B cell (primary cell): ENCODE measurements around the gene SMIM9. TPM values are rescaled to one million over a fixed set of nuclear protein-coding genes. Genes with fewer than 3 reads are reported as not detected.

Experiments
- ATAC-seq: fragments of 200-7000 bp; cut with Tn5 transposase; one replicate; pipeline ENCODE4 v1.10.0; 2021; ENCODE audit warnings: low read depth, mild to moderate bottlenecking, moderate number of reproducible peaks, moderate library complexity
- CTCF ChIA-PET: fragments of 350-600 bp; sonication (Branson Sonifier 250); formaldehyde crosslinking; loops from one replicate; lab custom pipeline; 2021; ENCODE audit warnings: antibody characterized with exemption, inconsistent platforms; lab: Charles Lee
- POLR2A ChIA-PET: fragments of 350-600 bp; sonication (Branson Sonifier 250); formaldehyde crosslinking; loops from one replicate; lab custom pipeline; 2021; ENCODE audit warnings: antibody characterized with exemption; lab: Charles Lee
- DNase-seq: peaks from one replicate; pipeline ENCODE4 v3.0.0; 2013
- H2AFZ ChIP-seq: 2 replicates; pipeline ENCODE4 v1.6.1; 2012; ENCODE audit warnings: mild to moderate bottlenecking, low read depth, low read length; ENCODE audit not compliant: insufficient read depth, poor library complexity, severe bottlenecking
- H3K27ac ChIP-seq, 2 donors: 1 replicate in 1 of 2; 2 replicates in 1 of 2; pipeline ENCODE4 v1.5.1; 2012 to 2013; ENCODE audit warnings: low read length in 2 of 2, mild to moderate bottlenecking in 2 of 2, moderate library complexity in 1 of 2
- H3K27me3 ChIP-seq, 4 experiments: fragments of 200-600 bp in 1 of 4; sonication (generic) in 1 of 4; replicated peaks in 1 of 4; 1 replicate in 2 of 4; 2 replicates in 2 of 4; pipeline versions ENCODE4 v1.6.1 to v1.7.0; 2013 to 2016; ENCODE audit warnings: low read length in 3 of 4, mild to moderate bottlenecking in 2 of 4, mixed read lengths in 1 of 4, moderate library complexity in 1 of 4; ENCODE audit not compliant: insufficient read depth in 4 of 4, control insufficient read depth in 3 of 4; ENCODE audit errors: control extremely low read depth in 1 of 4
- H3K36me3 ChIP-seq, 2 experiments: replicated peaks in 1 of 2; 1 replicate in 1 of 2; 2 replicates in 1 of 2; pipeline versions ENCODE4 v1.6.1 to v1.7.1; 2013; ENCODE audit warnings: low read length in 1 of 2; ENCODE audit not compliant: insufficient read depth in 2 of 2, control insufficient read depth in 1 of 2; ENCODE audit errors: control extremely low read depth in 1 of 2, extremely low read depth in 1 of 2
- H3K4me1 ChIP-seq, 2 donors: fragments of 200-600 bp in 1 of 2; sonication (generic) in 1 of 2; 1 replicate in 1 of 2; 2 replicates in 1 of 2; pipeline versions ENCODE4 v1.5.1 to v1.6.1; 2013 to 2017; ENCODE audit warnings: low read length in 2 of 2; ENCODE audit not compliant: control insufficient read depth in 2 of 2, insufficient read depth in 2 of 2
- H3K4me2 ChIP-seq: replicated peaks from 2 replicates; pipeline ENCODE3; 2012; ENCODE audit warnings: mild to moderate bottlenecking, low read depth, low read length; ENCODE audit not compliant: poor library complexity, severe bottlenecking
- H3K4me3 ChIP-seq, 5 experiments: fragments of 200-600 bp in 1 of 5; sonication (generic) in 1 of 5; 1 replicate in 3 of 5; 2 replicates in 2 of 5; pipeline versions ENCODE4 v1.5.1 to v1.7.0; 2011 to 2016; ENCODE audit warnings: low read length in 4 of 5, mild to moderate bottlenecking in 4 of 5, low read depth in 2 of 5, control low read depth in 1 of 5, moderate library complexity in 1 of 5; ENCODE audit not compliant: insufficient read depth in 1 of 5; ENCODE audit errors: control extremely low read depth in 1 of 5, extremely low read depth in 1 of 5
- H3K79me2 ChIP-seq: fragments of 200-600 bp; sonication (generic); one replicate; pipeline ENCODE4 v1.6.0; 2016; ENCODE audit warnings: low read length; ENCODE audit not compliant: control insufficient read depth, insufficient read depth
- H3K9ac ChIP-seq: fragments of 200-600 bp; sonication (generic); 2 replicates; pipeline ENCODE4 v1.6.1; 2017; ENCODE audit warnings: mild to moderate bottlenecking, low read length, moderate library complexity
- H3K9me3 ChIP-seq, 3 donors: one replicate each; pipeline versions ENCODE4 v1.6.1 to v1.7.1; 2013; ENCODE audit warnings: low read length in 2 of 3; ENCODE audit not compliant: control insufficient read depth in 2 of 3, insufficient read depth in 1 of 3; ENCODE audit errors: control extremely low read depth in 1 of 3
- H4K20me1 ChIP-seq: 2 replicates; pipeline ENCODE4 v1.6.0; 2012; ENCODE audit warnings: mild to moderate bottlenecking, low read length; ENCODE audit not compliant: insufficient read depth, control insufficient read depth, poor library complexity, severe bottlenecking
- H3K27ac Mint-ChIP-seq: one replicate; pipeline ENCODE4 v1.8.0; 2021; ENCODE audit warnings: mixed read lengths
- H3K27me3 Mint-ChIP-seq: one replicate; pipeline ENCODE4 v1.8.0; 2021; ENCODE audit warnings: mixed read lengths
- H3K4me1 Mint-ChIP-seq: one replicate; pipeline ENCODE4 v1.8.0; 2021; ENCODE audit warnings: mixed read lengths
- H3K4me3 Mint-ChIP-seq: one replicate; pipeline ENCODE4 v1.8.0; 2021; ENCODE audit warnings: mixed read lengths
- H3K9me3 Mint-ChIP-seq: one replicate; pipeline ENCODE4 v1.8.0; 2022; ENCODE audit warnings: mixed read lengths; ENCODE audit not compliant: insufficient read depth
- CTCF ChIP-seq: fragments of 200-600 bp; IDR thresholded peaks from one replicate; pipeline ENCODE4 v1.8.0; 2022; ENCODE audit warnings: antibody characterized with exemption, mild to moderate bottlenecking
- EZH2 ChIP-seq: IDR thresholded peaks from 2 replicates; pipeline ENCODE4 v1.6.1; 2012; ENCODE audit warnings: borderline replicate concordance, low read depth, mild to moderate bottlenecking, moderate library complexity, low read length; ENCODE audit not compliant: insufficient read depth, poor library complexity, severe bottlenecking
- WGBS: methylation state at CpG from one replicate; pipeline ENCODE4 v1.1.5; 2013; ENCODE audit warnings: missing lambda C conversion rate; ENCODE audit not compliant: insufficient coverage; 5-methylcytosine and 5-hydroxymethylcytosine counted together
- intact Hi-C: fragments of 100-400 bp; cut with micrococcal nuclease; formaldehyde crosslinking; loops from one replicate; pipeline ENCODE4 v1.10.0; 2022
- polyA plus RNA-seq: library from polyadenylated mRNA; depleted of rRNA; stranded (reverse); fragments of >200 nt; gene quantifications from 2 replicates; pipeline ENCODE4 v1.2.3, GENCODE V29; 2012
- total RNA-seq, 2 donors: library from RNA; stranded (reverse); fragments of 120-200 nt in 1 of 2; gene quantifications; 1 replicate in 1 of 2; 2 replicates in 1 of 2; pipeline versions ENCODE4 v1.2.3 to v1.2.4, GENCODE V29; 2013 to 2022

The SMIM9 gene
- total and polyA plus RNA-seq, 2 donors (not counting 1 experiment from before 2014, with no cell fraction given), result not detected

- Mint-ChIP-seq H3K27ac (no peak overlapping the region), H3K27me3 (no peaks in the 10 kb centered on the region), H3K9me3 (no peaks in the 10 kb centered on the region), H3K4me3 (no peak overlapping the region), H3K4me1 (peaks cover 13% of the 10 kb centered on the region)
- DNase-seq, result no peak
- no peaks in the 10 kb centered on the region for H3K9me3 ChIP-seq
- intact Hi-C loops, result no loop called here
- H3K9ac ChIP-seq, result no peak overlapping the region
- H3K79me2 ChIP-seq, result no peaks in the 10 kb centered on the region
- TF ChIP-seq CTCF (no peak), EZH2 (no peak)
- H3K4me2 ChIP-seq, result no peak overlapping the region
- CTCF ChIA-PET, result no interaction called here
- ATAC-seq, result no peak
- H3K27ac ChIP-seq, result no peak overlapping the region
- POLR2A ChIA-PET, result no interaction called here
- peaks cover 0 to 18% of the 10 kb centered on the region in 2 experiments for H3K36me3 ChIP-seq
- no peak overlapping the region for H3K4me3 ChIP-seq
- H4K20me1 ChIP-seq, result no peaks in the 10 kb centered on the region
- no peaks in the 10 kb centered on the region for H3K27me3 ChIP-seq
- H3K4me1 ChIP-seq, result peaks cover 0 to 5% of the 10 kb centered on the region in 2 donors
- WGBS, result no CpG with 5 or more reads among the region's 9 CpGs
- no peak overlapping the region for H2AFZ ChIP-seq
These were observed 53.5 kb downstream of the SMIM9 start for GRCh38 chrX:154780968-154781367.

DNA sequence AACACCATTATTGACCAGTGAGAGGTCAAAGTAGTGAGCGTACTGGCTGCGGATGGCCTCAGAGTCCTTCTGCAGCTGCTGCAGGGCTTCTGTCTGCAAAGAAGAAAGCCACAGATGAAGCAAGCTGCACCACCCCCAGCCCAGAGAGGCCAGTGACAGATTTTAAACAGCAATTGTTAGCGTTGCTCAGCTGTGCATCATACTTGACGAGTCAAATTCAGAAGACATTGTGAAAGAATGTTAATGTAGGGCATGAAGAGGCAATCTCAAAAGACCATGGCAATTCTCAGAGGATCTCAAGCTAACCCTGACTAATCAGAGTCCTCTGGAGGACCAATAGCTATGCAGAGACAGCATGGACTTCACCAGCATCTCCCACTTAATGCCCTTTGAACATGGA lies 55.2 kb downstream of the SMIM9 start:
- H3K27me3 ChIP-seq, result no peaks in the 10 kb centered on the region
- no peak overlapping the region for H3K4me3 Mint-ChIP-seq
- TF ChIP-seq CTCF (no peak), EZH2 (no peak)
- H3K4me1 ChIP-seq, result peaks cover 0 to 5% of the 10 kb centered on the region in 2 donors
- H3K9ac ChIP-seq, result no peak overlapping the region
- intact Hi-C loops, result no loop called here
- no peak overlapping the region for H3K27ac ChIP-seq
- POLR2A ChIA-PET, result no interaction called here
- peaks cover 9% of the 10 kb centered on the region for H3K4me1 Mint-ChIP-seq
- DNase-seq (no peak), ATAC-seq (no peak)
- 100% methylated on average over 1 of the region's 4 CpGs for WGBS
- no peak overlapping the region for H3K4me2 ChIP-seq
- no peaks in the 10 kb centered on the region for H3K27me3 Mint-ChIP-seq
- H2AFZ ChIP-seq, result no peak overlapping the region
- CTCF ChIA-PET, result no interaction called here
- H4K20me1 ChIP-seq, result no peaks in the 10 kb centered on the region
- H3K27ac Mint-ChIP-seq, result no peak overlapping the region
- no peak overlapping the region for H3K4me3 ChIP-seq
- H3K9me3 ChIP-seq, result no peaks in the 10 kb centered on the region
- H3K9me3 Mint-ChIP-seq, result no peaks in the 10 kb centered on the region
- H3K79me2 ChIP-seq, result no peaks in the 10 kb centered on the region
- H3K36me3 ChIP-seq, result peaks cover 0 to 35% of the 10 kb centered on the region in 2 experiments
